ENCODE measurements around the gene AGMO.

AGMO gene

GRCh38 chr7:15219758-15220157, 342.1 kb downstream of the AGMO start:
- no peak for DNase-seq (ENCODE audit: low read depth)

GRCh38 chr7:15218261-15218660, 343.6 kb downstream of the AGMO start:
- no peak for DNase-seq (ENCODE audit: low read depth)

- no peak for DNase-seq (ENCODE audit: low read depth)
Measured at GRCh38 chr7:15215616-15216015, 346.2 kb downstream of the AGMO start.

- no peak for DNase-seq (ENCODE audit: low read depth)
Measured at GRCh38 chr7:15214976-15215375, 346.8 kb downstream of the AGMO start.

GRCh38 chr7:15213093-15213492, 348.7 kb downstream of the AGMO start:
- DNase-seq (ENCODE audit: low read depth) = no peak

GRCh38 chr7:15209429-15209828, 352.4 kb downstream of the AGMO start:
- DNase-seq (ENCODE audit: low read depth) = no peak

GRCh38 chr7:15204421-15204820, 357.4 kb downstream of the AGMO start:
- no peak for DNase-seq (ENCODE audit: low read depth)

GRCh38 chr7:15199482-15199881, 362.3 kb downstream of the AGMO start:
- DNase-seq (ENCODE audit: low read depth) = no peak

- DNase-seq (ENCODE audit: low read depth) = no peak
Measured at GRCh38 chr7:15197042-15197977, 364.5 kb downstream of the AGMO start.

- no peak for DNase-seq (ENCODE audit: low read depth)
Measured at GRCh38 chr7:15178065-15178464, 383.8 kb downstream of the AGMO start.

GRCh38 chr7:15176089-15176488, 385.7 kb downstream of the AGMO start:
- no peak for DNase-seq (ENCODE audit: low read depth)

- DNase-seq (ENCODE audit: low read depth) = no peak
Measured at GRCh38 chr7:15175152-15175551, 386.7 kb downstream of the AGMO start.

GRCh38 chr7:15174485-15174884, 387.3 kb downstream of the AGMO start:
- DNase-seq (ENCODE audit: low read depth) = no peak

GRCh38 chr7:15168489-15168888, 393.3 kb downstream of the AGMO start:
- DNase-seq (ENCODE audit: low read depth) = no peak

GRCh38 chr7:15167912-15168311, 393.9 kb downstream of the AGMO start:
- no peak for DNase-seq (ENCODE audit: low read depth)

GRCh38 chr7:15166620-15167019, 395.2 kb downstream of the AGMO start:
- DNase-seq (ENCODE audit: low read depth) = no peak

GRCh38 chr7:15159261-15159660, 402.6 kb downstream of the AGMO start:
- DNase-seq (ENCODE audit: low read depth) = no peak

- no peak for DNase-seq (ENCODE audit: low read depth)
Measured at GRCh38 chr7:15158141-15158810, 403.5 kb downstream of the AGMO start.
